IPS DF 4.7 (cell line): Measurements from ENCODE around the gene SF3B1.
"Not testable (repeated sequence)": the region's sequence is repeated elsewhere in the genome, so short reads cannot be mapped to it uniquely, and the experiment has no call there.

Source experiments
- DNase-seq: peaks from one replicate; pipeline ENCODE4 v3.0.0-alpha.2; 2013; ENCODE audit warnings: low spot score; ENCODE audit errors: extremely low read depth

The SF3B1 gene

DNA sequence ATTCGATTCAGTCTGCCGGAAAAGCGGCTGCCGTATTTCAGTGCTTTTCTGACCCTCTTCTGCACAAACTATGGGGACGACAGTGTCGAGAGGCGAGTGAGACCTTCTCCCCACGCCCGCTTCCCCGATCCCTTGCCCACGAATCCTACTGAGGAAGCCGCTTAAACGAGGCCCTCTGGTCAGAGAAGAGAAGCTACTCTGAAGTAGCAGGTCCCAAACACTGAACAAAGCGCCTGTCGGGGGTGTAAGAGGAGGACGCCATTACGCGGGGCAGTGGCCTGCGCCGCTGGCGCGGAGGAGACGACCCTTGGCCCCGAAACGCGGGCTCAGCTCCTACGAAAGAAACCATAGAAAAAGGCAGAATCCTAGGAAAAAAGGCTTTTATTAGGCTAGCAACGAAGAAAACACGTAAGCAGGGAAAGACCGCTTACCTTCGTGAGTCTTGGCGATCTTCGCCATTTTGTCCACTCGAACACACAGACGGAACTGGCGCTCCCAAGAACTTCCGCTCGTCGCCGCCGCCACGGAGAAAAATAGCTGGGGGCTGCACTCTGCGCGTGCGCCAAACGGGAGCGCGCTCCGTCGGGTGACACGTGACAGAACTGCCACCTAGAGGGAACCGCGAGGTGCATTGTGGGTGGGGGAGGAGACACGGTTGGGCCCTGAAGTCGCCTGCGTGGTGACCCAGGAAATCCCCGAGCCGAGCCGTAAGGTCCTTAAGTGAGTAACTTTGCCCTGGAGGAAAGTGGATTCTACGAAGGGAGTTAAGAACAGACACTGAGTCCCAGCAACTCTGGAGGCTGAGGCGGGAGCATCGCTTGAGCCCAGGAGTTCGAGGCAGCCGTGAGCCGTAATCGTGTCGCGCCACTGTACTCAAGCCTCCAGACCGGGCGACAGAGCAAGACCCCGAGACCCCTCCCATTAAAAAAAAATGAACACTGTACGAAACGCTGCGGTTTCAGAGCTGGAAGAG lies at the start of gene SF3B1:
SF3B1 (minus strand) TSS at position 488 of the 973 bp plus-strand sequence; CDS start at position 459, 29 bp downstream.
- DNase-seq = peak; percentile 72

DNA sequence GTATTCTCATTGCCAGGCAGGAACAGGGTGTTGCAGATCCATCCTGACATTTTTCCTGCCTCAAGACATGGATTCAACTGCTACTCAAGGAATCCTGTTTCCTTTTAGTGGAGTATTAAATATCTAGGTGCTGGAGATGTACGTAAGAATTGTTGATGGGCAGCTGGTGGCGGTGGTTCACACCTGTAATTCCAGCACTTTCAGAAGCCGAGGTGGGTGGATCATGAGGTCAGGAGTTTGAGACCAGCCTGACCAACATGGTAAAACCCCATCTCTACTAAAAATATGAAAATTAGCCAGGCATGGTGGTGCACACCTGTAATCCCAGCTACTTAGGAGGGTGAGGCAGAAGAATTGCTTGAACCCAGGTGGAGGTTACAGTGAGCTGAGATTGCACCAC lies 49.4 kb upstream of the SF3B1 start:
- DNase-seq = not testable (repeated sequence)

- no peak for DNase-seq
These were observed 45.6 kb upstream of the SF3B1 start for GRCh38 chr2:197480165-197481036.

- no peak for DNase-seq
These were observed 43.0 kb upstream of the SF3B1 start for GRCh38 chr2:197477797-197478196.

GRCh38 chr2:197472166-197472565 lies 37.3 kb upstream of the SF3B1 start:
- no peak for DNase-seq

GRCh38 chr2:197464175-197464574 lies 29.3 kb upstream of the SF3B1 start:
- no peak for DNase-seq

DNA sequence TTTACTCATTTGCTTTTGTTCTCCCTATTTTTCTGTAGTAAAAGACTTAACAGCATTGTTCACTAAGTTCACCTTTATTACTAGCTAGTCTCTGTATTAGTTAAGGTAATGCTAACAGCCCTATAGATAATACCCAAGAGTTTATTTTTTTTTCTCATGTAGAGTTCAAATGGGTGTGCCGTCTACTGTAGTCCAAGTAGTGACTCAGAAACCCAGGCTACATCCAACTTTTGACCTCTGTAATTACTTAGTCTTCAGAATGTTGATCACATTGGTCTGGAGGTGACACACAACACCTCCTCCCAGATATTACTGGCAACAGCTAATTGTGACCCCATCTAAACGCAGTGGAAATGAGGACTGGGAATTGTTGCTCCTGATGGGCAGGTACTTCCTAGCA lies 26.2 kb upstream of the SF3B1 start:
- no peak for DNase-seq

DNA sequence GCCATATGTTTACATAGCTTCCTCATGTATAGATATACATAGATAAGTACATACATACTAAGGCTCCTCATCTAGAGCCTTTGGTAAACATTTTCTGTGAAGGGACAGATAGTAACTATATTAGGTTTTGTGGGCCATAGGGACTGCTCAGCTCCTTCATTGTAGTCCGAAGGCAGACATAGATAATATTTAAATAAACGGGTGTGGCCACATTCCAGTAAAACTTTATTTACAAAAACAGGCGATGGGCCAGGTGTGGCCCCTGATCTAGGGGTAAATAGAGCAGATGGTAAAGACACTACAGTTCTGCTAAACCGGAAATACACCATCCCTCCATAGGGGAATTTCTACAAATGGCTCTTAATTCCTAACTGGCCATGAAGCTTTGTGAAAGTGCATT lies 25.8 kb upstream of the SF3B1 start:
- no peak for DNase-seq

DNA sequence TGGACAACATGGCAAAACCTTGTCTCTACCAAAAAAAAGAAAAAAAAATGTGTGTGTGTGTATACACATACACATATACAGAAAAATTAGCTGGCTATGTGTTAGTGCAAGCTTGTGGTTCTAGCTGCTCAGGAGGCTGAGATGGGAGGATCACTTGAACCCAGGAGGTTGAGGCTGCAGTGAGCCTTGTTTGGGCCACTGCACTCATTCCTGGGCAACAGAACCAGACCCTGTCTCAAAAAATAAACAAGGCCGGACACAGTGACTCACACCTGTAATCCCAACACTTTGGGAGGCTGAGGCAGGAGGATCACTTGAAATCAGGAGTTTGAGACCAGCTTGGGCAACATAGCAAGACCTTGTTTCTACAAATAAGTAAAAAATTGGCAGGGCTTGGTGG lies 20.6 kb upstream of the SF3B1 start:
- DNase-seq = no peak

GRCh38 chr2:197454923-197455322 lies 20.1 kb upstream of the SF3B1 start:
- DNase-seq = no peak

DNA sequence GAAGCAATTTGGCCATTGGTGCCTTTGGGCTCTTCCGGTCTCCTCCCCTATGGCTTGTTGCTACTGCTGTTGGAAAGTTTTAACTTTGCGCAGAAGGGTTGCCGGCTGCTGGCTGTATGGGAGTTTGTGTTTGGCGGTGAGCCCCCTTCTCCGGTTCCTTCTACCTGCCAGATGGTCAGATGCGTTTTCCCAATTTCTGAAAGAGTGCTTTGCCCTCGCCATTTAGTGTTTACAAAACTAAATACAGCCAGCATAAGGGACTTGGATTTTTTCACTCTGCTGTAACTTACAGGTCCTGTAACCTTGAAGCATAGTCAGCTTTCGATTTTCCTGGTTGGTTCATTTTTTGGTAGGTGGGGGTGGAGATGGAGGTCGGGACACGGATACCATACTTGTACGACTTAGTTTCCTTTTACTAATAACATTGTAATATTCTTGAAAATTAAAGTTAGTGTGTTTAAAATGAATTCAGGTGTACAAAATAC lies 19.1 kb upstream of the SF3B1 start:
- no peak for DNase-seq

GRCh38 chr2:197453123-197453913 lies 18.5 kb upstream of the SF3B1 start, which contains the start of gene COQ10B:
Gene COQ10B, plus strand, starts transcription at chr2:197453552. Its CDS starts 9 bp downstream, at chr2:197453561.
- peak; percentile 98 for DNase-seq

GRCh38 chr2:197452754-197453122 lies 17.9 kb upstream of the SF3B1 start:
- no peak for DNase-seq

GRCh38 chr2:197450935-197451358 lies 16.1 kb upstream of the SF3B1 start:
- not testable (repeated sequence) for DNase-seq

DNA sequence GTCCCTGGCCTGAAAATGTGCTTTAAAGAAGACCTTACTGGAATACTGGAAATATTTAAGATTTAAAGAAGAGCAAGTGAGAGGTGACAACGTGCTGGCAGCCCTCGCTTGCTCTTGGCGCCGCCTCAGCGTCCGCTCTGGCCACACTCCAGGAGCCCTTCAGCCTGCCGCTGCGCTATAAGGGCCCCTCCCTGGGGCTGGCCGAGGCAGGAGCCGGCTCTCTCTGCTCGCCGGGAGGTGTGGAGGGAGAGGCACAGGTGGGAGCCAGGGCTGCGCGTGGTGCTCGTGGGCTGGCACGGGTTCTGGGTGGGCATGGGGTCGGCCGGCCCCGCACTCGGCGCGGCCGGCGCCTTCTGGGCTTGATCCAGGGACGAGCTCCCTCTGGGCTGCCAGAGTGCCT lies 15.6 kb upstream of the SF3B1 start:
- DNase-seq = no peak

- DNase-seq = no peak
These were observed 12.0 kb upstream of the SF3B1 start for GRCh38 chr2:197446844-197447243.

GRCh38 chr2:197445746-197446145 lies 10.9 kb upstream of the SF3B1 start:
- DNase-seq = no peak

DNA sequence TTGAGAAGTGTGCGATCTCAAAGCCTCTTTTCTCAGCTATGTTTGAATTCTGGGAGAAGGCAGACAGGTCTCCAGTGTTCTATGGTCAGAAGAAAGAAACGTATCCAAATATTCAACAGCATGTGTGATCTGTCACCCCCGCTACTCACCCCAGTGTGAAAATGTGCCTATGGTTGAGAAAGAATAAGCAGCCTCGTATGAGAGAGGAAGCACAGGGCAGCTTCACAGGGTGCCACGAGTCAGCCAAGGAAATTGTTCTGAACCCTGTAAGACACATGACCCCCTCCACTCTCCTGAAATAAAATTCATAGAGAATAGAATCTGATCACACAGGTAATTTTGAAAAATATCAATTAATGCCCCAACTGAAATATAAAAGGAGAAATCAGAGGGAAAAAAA lies 8.0 kb upstream of the SF3B1 start:
- DNase-seq = no peak

GRCh38 chr2:197437380-197437779 lies 2.6 kb upstream of the SF3B1 start:
- DNase-seq = no peak

- DNase-seq = no peak
These were observed 981 bp upstream of the SF3B1 start for GRCh38 chr2:197435598-197436420.
